ENCODE results near the gene DPP3.
"Not testable (repeated sequence)": the region's sequence is repeated elsewhere in the genome, so short reads cannot be mapped to it uniquely, and the experiment has no call there.

The DPP3 gene

GRCh38 chr11:66480117-66480938, at the start of gene DPP3:
Gene DPP3, plus strand, starts transcription at chr11:66480434. Its CDS starts 1,767 bp downstream, at chr11:66482201.
- peak; percentile 95 to 99 for DNase-seq

- DNase-seq, result not testable (repeated sequence)
Observed at GRCh38 chr11:66431287-66431686, 48.9 kb upstream of the DPP3 start.

- DNase-seq, result not testable (repeated sequence)
Observed at GRCh38 chr11:66431871-66432329, 48.3 kb upstream of the DPP3 start.

GRCh38 chr11:66432597-66432996, 47.6 kb upstream of the DPP3 start:
- DNase-seq, result no peak

GRCh38 chr11:66437979-66438503, 42.2 kb upstream of the DPP3 start:
- no peak for DNase-seq

GRCh38 chr11:66438504-66439466, 41.4 kb upstream of the DPP3 start, which contains the start of gene MRPL11:
Gene MRPL11, minus strand, starts transcription at chr11:66438848. Its CDS starts 94 bp downstream, at chr11:66438754.
- DNase-seq, result peak; percentile 94 to 98

- not testable (repeated sequence) for DNase-seq
Observed at GRCh38 chr11:66440101-66440939, 39.9 kb upstream of the DPP3 start.

GRCh38 chr11:66440940-66441282, 39.3 kb upstream of the DPP3 start:
- DNase-seq, result not testable (repeated sequence)

GRCh38 chr11:66443602-66444001, 36.6 kb upstream of the DPP3 start:
- DNase-seq, result no peak

GRCh38 chr11:66447012-66447411, 33.2 kb upstream of the DPP3 start:
- DNase-seq, result no peak

- DNase-seq, result no peak
Observed at GRCh38 chr11:66448523-66448922, 31.7 kb upstream of the DPP3 start.

- DNase-seq, result no peak
Observed at GRCh38 chr11:66450560-66450959, 29.7 kb upstream of the DPP3 start.

GRCh38 chr11:66451663-66452062, 28.6 kb upstream of the DPP3 start:
- no peak for DNase-seq

- no peak for DNase-seq
Observed at GRCh38 chr11:66454247-66454646, 26.0 kb upstream of the DPP3 start.

GRCh38 chr11:66454828-66455227, 25.4 kb upstream of the DPP3 start:
- no peak for DNase-seq

GRCh38 chr11:66457826-66458225, 22.4 kb upstream of the DPP3 start:
- no peak for DNase-seq

- DNase-seq, result no peak
Observed at GRCh38 chr11:66459138-66459778, 21.0 kb upstream of the DPP3 start.

- no peak for DNase-seq
Observed at GRCh38 chr11:66462010-66462409, 18.2 kb upstream of the DPP3 start.

- no peak for DNase-seq
Observed at GRCh38 chr11:66462911-66463310, 17.3 kb upstream of the DPP3 start.

- DNase-seq, result not testable (repeated sequence)
Observed at GRCh38 chr11:66464116-66464515, 16.1 kb upstream of the DPP3 start.

GRCh38 chr11:66464916-66465315, 15.3 kb upstream of the DPP3 start:
- DNase-seq, result no peak

Data from NCI-H526 (cell line).